BJ (cell line): ENCODE data around the gene DIAPH3. TPM values are rescaled to one million over a fixed set of nuclear protein-coding genes. Genes with fewer than 3 reads are reported as not detected.

Experiments used
- CTCF ChIA-PET: fragments of 350-600 bp; formaldehyde crosslinking; extraction: SDS; loops from one replicate; lab custom pipeline; 2021; ENCODE audit warnings: antibody characterized with exemption, inconsistent platforms; lab: Yijun Ruan, JAX
- POLR2A ChIA-PET: fragments of 300-600 bp; sonication (Branson Sonifier 250); formaldehyde crosslinking; extraction: SDS; loops from one replicate; lab custom pipeline; 2021; ENCODE audit warnings: antibody characterized with exemption; lab: Charles Lee
- DNase-seq: peaks from one replicate; pipeline ENCODE4 v3.0.0-alpha.2; 2011; ENCODE audit warnings: low read depth
- H3K27me3 ChIP-seq: 2 replicates; pipeline ENCODE4 v1.6.0; 2011; ENCODE audit warnings: low read length; ENCODE audit not compliant: control insufficient read depth, insufficient read depth
- H3K36me3 ChIP-seq: 2 replicates; pipeline ENCODE4 v1.5.1; 2011; ENCODE audit warnings: low read length; ENCODE audit not compliant: control insufficient read depth, insufficient read depth
- H3K4me3 ChIP-seq: 2 replicates; pipeline ENCODE4 v1.5.1; 2011; ENCODE audit warnings: low read depth, mild to moderate bottlenecking, control low read depth, low read length
- CTCF ChIP-seq: IDR thresholded peaks from 2 replicates; pipeline ENCODE4 v1.5.1; 2011; ENCODE audit warnings: low read depth, mild to moderate bottlenecking, control low read depth, inconsistent platforms, low read length, moderate library complexity; ENCODE audit not compliant: insufficient read depth
- polyA plus RNA-seq: library from polyadenylated mRNA; depleted of rRNA; stranded (reverse); fragments of >200 nt; gene quantifications from 2 replicates; pipeline ENCODE4 v1.2.3, GENCODE V29; 2011

The DIAPH3 gene
- polyA plus RNA-seq, 1 experiment, result 8.5 TPM

GRCh38 chr13:59641261-59641660 is 522.5 kb downstream of the DIAPH3 start:
- CTCF ChIA-PET, result interaction anchor here (1.1 kb wide), 1 partner anchor 48 kb away, joined by 3 read pairs; no protein-coding TSS in a partner anchor
- no peak overlapping the region for H3K4me3 ChIP-seq
- H3K27me3 ChIP-seq, result peaks cover 4% of the 10 kb centered on the region
- POLR2A ChIA-PET, result no interaction called here
- no peak for DNase-seq
- no peak for TF ChIP-seq CTCF
- no peaks in the 10 kb centered on the region for H3K36me3 ChIP-seq

- Histone ChIP-seq H3K27me3 (peaks cover 1% of the 10 kb centered on the region), H3K36me3 (no peaks in the 10 kb centered on the region), H3K4me3 (no peak overlapping the region)
- CTCF ChIA-PET, result interaction anchor here (1.2 kb wide), 1 partner anchor 696 kb away, joined by 3 read pairs; no protein-coding TSS in a partner anchor
- POLR2A ChIA-PET, result no interaction called here
- no peak for TF ChIP-seq CTCF
- no peak for DNase-seq
These were observed 525.3 kb downstream of the DIAPH3 start for GRCh38 chr13:59638404-59638803.

- Histone ChIP-seq H3K4me3 (no peak overlapping the region), H3K36me3 (no peaks in the 10 kb centered on the region), H3K27me3 (peaks cover 1% of the 10 kb centered on the region; the same call in 1 of the 2 replicates)
- ChIA-PET POLR2A (no interaction called here), CTCF (no interaction called here)
- no peak for TF ChIP-seq CTCF
- DNase-seq, result no peak
These were observed 528.1 kb downstream of the DIAPH3 start for GRCh38 chr13:59635589-59635988.

GRCh38 chr13:59633290-59633689 is 530.4 kb downstream of the DIAPH3 start:
- ChIA-PET CTCF (interaction anchor here (0.6 kb wide), 1 partner anchor 18 kb away, joined by 3 read pairs; no protein-coding TSS in a partner anchor), POLR2A (no interaction called here)
- Histone ChIP-seq H3K4me3 (no peak overlapping the region), H3K27me3 (peaks cover 3% of the 10 kb centered on the region; the same call in 1 of the 2 replicates), H3K36me3 (no peaks in the 10 kb centered on the region)
- no peak for DNase-seq
- no peak for TF ChIP-seq CTCF

DNA sequence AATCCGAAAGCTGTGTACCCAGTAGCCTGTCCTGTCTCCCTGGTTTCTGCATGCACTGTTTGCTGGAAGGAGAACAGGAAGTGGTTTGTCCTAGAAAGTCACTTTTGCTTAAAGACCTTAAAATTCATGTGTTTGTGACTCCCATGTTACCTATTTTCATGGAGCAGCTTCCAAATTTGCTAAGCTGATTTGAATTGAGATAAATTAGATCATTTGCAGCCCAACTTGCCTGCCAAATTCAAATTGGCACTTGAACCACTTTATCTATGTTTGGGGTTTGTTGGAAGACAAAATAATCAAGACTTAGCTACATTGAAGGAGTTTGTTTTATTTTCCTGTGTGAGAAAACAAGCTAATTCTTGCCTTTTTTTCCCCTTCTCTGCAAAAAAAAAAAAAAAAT is 532.5 kb downstream of the DIAPH3 start:
- CTCF ChIA-PET, result no interaction called here
- no peaks in the 10 kb centered on the region for H3K36me3 ChIP-seq
- H3K27me3 ChIP-seq, result peaks cover 3% of the 10 kb centered on the region
- no peak overlapping the region for H3K4me3 ChIP-seq
- DNase-seq, result no peak
- TF ChIP-seq CTCF, result no peak
- POLR2A ChIA-PET, result no interaction called here
